ENCODE measurements around the gene FKBP2.

FKBP2 gene

DNA sequence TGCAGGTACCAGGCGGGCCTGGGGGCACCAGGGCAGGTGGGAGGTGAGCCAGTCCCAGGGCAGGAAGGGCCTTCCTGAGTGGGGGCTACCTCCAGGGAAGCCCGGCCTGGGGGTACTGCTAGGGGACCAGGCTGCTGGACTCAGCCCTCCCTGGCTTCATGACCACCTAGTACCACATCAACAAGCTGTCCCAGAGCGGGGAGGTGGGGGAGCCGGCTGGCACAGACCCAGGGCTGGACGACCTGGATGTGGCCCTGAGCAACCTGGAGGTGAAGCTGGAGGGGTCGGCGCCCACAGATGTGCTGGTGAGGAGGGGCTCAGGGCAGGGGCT lies 21.6 kb upstream of the FKBP2 start:
- no peak for DNase-seq (ENCODE audit: low spot score)

DNA sequence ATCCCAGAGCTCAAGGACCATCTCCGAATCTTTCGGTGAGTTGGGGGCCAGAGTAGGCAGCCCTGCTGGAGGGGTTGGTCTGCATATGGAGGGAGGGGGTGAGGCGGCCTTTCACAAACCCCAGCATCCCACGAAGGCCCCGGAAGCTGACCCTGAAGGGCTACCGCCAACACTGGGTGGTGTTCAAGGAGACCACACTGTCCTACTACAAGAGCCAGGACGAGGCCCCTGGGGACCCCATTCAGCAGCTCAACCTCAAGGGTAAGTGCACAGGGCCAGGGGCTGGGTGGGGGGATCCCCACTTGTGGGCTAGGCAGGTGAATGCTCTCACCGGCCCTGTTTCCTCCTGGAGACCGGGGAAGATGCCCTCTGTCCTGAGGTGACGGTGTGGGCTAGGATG lies 21.1 kb upstream of the FKBP2 start:
- no peak for DNase-seq (ENCODE audit: low spot score)

DNA sequence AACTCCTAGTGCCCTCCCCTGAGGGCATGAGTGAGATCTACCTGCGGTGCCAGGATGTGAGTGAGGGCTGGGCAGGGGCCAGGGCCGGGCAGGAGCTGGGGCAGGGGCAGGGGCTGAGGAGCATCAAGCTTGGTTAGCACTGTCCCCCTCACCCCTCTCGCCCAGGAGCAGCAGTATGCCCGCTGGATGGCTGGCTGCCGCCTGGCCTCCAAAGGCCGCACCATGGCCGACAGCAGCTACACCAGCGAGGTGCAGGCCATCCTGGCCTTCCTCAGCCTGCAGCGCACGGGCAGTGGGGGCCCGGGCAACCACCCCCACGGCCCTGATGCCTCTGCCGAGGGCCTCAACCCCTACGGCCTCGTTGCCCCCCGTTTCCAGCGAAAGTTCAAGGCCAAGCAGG lies 20.6 kb upstream of the FKBP2 start:
- no peak for DNase-seq (ENCODE audit: low spot score)

DNA sequence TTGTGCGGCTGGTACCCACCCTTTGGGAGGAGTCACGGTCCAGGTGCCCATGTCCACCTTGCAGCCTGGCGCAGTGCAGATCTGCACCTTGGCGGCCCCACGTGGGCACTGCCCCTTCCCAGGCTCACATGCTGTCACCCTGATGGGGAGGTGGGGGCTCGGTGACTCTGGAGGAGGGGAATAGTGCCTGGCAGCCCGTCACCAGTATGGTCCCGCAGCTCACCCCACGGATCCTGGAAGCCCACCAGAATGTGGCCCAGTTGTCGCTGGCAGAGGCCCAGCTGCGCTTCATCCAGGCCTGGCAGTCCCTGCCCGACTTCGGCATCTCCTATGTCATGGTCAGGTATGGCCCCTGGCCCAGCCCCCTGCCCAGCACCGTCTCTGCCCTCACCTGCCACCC lies 20.1 kb upstream of the FKBP2 start:
- no peak for DNase-seq (ENCODE audit: low spot score)

DNA sequence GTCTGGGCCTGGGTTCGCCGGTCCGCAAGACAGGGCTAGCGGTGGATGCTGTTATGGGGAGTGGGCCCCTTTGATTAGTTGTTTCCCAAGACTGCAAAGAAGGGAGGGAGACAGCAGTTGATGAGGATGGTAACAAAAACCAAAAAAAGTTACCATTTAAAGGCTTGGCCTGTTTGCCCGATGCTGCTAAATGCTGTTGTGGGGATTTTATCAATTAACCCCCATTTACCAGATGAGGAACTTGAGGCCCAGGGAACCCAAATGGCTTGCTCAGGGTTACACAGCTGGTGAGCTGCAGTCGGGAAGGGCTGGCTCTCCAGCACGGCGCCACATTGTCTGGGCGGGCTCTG lies 18.3 kb upstream of the FKBP2 start:
- DNase-seq (ENCODE audit: low spot score) = no peak

DNA sequence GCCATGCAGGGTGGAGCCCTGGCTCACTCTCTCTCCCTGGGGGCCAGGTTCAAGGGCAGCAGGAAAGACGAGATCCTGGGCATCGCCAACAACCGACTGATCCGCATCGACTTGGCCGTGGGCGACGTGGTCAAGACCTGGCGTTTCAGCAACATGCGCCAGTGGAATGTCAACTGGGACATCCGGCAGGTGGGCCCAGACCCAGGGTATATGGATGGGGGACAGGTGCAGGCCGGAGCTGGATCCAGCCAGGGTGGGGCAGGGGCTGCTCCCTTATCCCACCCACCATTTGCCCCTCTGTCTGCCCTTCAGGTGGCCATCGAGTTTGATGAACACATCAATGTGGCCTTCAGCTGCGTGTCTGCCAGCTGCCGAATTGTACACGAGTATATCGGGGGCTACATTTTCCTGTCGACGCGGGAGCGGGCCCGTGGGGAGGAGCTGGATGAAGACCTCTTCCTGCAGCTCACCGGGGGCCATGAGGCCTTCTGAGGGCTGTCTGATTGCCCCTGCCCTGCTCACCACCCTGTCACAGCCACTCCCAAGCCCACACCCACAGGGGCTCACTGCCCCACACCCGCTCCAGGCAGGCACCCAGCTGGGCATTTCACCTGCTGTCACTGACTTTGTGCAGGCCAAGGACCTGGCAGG lies 17.8 kb upstream of the FKBP2 start:
- no peak for DNase-seq (ENCODE audit: low spot score)

DNA sequence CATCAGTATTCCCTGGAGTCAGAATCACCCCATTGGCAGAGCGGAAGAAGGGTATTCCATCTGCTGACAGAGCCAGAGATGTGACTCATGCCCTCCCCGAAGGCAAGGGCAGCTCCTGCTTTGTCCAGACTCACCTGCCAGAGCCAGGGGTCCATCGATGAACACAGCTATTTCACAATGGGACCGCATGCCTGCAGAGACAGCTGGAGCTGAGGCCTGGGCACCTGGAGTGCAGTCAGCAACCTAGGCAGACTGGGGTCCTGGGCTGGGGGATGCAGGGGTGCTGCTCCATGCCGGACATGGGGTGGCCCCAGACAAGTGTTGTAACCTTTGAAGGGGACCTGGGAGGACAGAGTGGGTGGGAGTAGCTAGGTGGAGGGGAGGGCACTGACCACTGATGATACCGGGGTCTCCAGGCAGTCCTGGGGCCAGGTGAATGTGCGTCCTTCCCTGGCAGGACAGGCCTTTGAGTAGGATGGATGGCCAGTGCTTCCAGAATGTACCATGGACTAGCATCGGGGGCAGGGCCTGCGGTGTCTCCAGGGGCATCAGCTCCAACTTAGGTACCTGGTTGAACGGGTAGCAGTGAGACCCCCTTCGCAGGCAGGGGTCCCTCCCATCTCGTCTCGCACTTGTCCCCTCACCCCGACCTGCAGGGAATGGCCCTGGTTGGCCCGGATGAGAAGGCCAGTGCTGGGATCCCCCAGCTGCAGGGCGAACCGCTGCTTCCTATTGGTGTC lies 16.6 kb upstream of the FKBP2 start:
- no peak for DNase-seq (ENCODE audit: low spot score)

DNA sequence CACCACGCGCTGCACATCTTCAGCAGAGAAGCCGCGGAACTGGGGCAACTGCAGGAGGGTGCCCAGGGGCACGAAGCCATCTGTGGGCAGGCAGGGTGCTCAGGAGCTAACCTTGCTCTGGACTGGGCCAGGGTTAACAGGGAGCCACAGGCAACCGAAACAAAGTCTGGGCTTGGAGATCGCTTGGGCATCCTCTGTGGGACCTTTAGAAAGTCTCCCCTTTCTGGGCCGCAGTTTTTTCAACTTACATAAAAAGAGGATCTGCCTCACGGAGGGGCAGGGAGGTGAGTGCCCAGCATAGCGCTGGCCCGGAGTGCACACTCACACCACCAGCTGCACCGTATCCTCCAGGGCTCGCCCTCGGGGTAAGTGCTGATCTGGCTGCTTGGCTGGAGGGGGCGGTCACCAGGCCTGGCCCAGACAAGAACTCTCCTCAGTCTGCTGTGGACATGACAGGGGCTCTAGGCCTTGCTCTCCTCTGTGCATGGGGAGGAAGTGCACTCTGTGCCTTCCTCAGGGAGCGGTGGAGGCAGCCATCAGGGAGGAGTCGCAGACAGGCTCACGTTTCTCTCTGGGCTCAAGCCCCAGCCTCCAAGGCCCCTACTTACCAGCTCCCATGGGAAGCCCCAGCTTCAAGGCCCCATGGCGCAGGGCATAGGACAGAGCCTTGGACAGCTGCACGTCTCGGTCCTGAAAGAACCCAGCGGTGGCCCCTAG lies 15.8 kb upstream of the FKBP2 start:
- no peak for DNase-seq (ENCODE audit: low spot score)

DNA sequence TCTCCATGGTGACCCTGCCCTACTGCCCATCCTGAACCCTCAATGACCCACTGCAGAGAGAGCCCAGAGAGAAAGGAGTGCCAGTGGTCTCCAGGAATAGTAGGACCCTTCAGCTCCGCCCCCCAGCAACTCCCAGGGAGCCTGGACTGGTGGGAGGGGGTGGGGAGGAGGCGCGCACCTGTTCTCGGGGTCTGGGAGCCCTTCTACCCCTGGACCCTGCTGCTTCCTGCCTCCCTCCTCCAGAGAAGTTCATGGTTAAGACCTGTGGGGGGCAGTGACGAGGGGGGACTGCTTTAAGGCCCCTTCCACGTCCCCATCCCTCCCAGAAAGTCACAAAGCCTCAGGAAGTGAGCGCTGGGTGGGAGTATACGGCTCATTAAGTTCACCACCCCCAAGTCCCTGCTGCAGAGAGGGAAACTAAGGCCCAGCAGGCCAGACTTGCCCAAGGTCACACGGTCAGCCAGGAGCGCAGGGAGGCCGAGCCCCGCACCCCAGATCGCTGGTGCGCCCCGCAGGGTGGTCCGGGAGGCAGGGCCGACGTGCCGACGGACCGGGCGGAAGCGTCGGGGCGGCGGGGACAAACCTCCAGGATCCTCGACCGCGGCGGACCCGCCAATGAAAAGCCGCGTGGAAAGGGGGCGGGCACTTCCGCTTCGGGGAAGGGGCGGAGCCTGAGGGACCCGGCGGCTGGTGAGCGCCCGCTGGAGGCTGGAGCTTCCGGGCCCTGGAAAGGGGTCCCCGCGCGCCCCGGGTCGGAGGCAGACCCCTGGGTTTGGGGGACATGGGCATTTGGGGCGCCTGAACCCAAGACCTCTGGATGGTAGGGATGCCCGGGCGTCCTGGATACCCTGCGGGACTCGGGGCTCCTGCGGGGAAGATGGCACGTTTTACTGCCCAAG lies 15.0 kb upstream of the FKBP2 start, which contains the start of the genes NUDT22 and TRPT1:
NUDT22 (plus strand) TSS at position 667 of the 899 bp plus-strand sequence. CDS start 379 bp downstream, outside the sequence.
TRPT1 (minus strand) TSS at position 579 of the 899 bp plus-strand sequence; CDS start at position 253, 326 bp downstream.
- peak; percentile 82 for DNase-seq (ENCODE audit: low spot score)

DNA sequence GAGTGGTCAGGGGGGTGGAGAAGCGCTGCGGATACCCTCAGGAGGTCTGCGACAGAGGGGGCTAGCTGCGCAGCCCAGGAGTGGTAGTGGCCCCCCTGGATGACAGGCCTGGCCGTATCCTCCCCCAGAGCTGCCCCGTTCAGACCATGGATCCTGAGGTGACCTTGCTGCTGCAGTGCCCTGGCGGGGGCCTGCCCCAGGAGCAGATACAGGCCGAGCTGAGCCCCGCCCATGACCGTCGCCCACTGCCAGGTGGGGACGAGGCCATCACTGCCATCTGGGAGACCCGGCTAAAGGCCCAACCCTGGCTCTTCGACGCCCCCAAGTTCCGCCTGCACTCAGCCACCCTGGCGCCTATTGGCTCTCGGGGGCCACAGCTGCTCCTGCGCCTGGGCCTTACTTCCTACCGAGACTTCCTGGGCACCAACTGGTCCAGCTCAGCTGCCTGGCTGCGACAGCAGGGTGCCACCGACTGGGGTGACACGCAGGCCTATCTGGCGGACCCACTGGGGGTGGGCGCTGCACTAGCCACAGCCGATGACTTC lies 14.3 kb upstream of the FKBP2 start:
- DNase-seq (ENCODE audit: low spot score) = no peak

DNA sequence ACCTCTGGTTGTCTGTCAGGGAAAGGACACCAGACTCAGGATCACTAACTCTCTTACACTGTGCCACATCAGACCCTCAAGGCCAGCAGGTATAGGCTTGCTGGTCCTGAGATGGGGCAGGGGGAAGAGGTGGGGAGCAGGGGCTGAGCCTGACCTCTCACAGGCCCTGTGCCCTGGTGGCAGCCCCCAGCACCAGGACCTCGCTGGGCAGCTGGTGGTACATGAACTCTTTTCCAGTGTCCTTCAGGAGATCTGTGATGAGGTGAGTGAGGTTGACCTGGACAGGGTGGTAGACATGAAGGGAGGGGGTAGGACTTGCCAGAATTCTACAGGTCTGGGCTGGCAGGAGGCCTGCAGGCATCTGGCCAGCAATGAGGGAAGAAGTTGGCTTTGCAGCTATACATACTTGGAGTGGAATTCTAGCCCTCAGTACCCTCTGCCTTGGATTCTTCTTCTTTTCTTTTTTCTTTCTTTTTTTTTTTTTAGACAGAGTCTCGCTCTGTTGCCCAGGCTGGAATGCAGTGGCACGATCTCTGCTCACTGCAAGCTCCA lies 13.4 kb upstream of the FKBP2 start:
- DNase-seq (ENCODE audit: low spot score) = no peak

DNA sequence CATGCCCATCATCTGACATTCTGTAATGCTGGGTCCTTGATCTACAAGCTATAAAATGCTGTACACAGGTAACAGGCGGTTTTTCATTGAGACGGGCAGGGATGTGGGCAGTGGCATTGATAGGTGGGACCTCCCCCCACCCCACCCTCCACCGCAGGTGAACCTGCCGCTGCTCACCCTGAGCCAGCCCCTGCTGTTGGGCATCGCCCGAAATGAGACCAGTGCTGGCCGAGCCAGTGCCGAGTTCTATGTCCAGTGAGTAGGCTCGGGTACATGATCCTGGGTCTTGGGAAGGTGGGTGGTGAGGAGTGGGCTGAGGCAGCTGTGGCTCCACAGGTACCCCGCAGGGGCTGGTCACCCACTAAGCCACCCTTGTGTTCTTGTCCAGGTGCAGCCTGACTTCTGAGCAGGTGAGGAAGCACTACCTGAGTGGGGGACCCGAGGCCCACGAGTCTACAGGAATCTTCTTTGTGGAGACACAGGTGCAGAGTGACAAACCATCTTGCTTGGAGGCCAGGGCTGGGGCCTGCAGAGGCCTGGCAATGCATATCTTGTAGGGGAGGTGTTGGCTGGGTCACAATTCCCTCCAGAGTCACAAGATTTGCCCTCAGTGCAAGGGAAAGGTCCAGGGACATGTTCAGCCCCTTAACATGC lies 11.7 kb upstream of the FKBP2 start:
- DNase-seq (ENCODE audit: low spot score) = no peak

DNA sequence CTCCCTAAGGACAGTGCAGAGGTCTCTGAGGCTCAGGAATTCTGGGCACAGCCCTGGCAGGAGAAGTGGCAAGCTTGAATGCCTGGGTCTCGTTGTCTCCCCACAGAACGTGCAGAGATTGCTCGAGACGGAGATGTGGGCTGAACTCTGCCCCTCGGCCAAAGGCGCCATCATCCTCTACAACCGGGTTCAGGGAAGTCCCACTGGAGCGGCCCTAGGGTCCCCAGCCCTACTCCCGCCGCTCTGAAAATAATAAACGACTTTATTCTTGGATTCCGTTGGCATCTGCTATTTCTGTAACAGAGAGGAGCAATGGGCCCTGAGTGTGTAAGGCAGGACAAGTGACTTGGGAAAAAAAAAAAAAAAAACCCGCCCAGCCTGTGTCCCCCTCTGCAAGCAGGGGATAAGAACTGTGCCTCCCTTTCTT lies 11.1 kb upstream of the FKBP2 start:
- DNase-seq (ENCODE audit: low spot score) = no peak

DNA sequence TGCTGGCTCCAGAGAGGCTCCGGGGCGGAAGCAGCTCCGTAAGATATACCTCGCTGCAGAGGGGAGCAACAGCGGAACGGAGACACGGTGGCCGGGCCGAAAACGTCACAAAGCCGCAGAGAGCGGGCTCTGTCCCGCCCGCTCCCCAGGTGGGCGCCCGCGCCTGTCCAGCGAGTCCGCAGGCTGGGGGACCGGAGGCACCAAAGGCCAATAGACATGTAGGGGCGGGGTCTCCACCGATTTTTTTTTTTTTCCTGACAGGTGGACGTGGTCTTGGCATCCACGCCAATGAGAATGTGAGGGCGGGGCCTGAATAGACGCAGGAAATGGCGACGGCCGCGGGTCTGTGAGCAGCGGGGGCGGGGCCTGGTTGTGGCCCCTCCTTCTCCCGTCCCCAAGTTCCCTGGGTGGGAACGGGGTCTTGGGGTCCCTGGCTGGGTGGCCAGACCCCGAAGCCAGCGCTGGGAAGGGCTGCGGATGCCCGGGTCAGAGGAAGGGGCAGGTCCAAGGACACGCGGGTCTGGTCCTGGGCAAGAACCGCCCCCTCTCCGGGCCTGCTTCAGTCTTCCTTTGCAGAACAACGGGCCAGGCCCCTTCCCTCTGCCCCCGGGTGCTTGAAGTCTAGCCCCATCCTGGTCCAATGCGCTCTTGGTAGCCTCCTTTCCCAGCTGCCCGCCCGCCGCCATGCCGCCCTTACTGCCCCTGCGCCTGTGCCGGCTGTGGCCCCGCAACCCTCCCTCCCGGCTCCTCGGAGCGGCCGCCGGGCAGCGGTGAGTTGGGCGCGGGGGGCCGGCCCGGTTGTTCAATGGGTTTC lies 10.5 kb upstream of the FKBP2 start, which contains the start of gene DNAJC4:
DNAJC4 (plus strand) TSS at position 378 of the 814 bp plus-strand sequence; CDS start at position 685, 307 bp downstream.
- peak; percentile 98 for DNase-seq (ENCODE audit: low spot score)

DNA sequence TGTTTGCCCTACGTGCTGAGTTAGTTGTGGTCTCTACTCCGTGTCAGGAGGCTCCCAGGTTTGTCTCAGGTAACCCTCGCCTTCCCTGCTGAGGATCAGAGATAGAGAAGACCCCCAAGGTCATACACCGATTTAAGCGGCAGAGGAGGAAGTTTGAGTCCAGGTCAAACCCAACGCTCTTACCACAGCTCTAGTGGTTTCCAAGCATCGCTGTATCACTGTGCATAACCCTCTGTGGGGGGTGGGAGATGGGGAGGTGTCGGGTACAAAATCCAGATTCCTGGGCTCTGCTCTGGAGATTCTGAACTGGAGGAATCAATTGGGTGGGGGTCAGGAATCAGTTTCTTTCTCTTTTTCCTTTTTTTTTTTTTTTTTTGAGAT lies 9.9 kb upstream of the FKBP2 start:
- DNase-seq (ENCODE audit: low spot score) = no peak

DNA sequence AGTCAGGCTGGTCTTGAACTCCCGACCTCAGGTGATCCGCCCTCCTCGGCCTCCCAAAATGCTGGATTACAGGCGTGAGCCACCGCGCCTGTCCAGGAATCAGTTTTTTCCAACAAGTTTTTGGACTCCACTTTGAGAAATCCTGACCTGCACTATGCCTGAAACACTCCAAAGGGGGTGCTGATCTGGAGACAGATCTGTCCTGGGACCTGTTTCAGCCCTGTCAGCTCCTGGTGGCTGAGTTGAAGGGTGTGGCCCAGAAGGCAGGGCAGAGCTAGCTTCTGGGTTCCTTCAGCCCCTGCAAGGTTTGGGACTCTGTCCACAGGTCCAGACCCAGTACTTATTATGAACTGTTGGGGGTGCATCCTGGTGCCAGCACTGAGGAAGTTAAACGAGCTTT lies 9.3 kb upstream of the FKBP2 start:
- DNase-seq (ENCODE audit: low spot score) = no peak

DNA sequence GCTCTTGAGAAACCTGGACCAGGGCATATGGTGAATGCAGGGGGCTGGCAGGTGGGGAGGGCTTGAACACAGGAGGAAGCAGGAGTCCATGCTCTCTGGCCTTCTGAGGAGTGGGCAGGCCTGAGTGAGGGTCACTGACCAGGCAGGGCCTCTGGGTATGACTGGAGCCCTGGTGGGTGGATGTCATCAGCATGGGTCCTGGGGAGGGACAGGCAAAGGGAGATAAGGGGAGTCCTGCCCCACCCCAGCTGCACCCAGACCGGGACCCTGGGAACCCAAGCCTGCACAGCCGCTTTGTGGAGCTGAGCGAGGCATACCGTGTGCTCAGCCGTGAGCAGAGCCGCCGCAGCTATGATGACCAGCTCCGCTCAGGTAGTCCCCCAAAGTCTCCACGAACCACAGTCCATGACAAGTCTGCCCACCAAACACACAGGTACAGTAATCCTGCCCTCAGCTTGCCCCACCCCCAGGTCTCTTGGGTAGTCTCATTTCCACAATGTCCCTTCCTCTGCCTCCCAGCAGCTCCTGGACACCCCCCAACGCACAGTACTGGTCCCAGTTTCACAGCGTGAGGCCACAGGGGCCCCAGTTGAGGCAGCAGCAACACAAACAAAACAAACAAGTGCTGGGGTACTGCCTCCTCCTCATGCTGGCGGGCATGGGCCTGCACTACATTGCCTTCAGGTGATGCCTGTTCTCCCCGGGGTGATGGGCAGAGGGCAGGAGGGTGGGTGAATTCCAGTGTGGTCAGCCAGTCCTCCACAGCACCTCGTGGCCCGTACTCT lies 8.5 kb upstream of the FKBP2 start:
- DNase-seq (ENCODE audit: low spot score) = no peak

DNA sequence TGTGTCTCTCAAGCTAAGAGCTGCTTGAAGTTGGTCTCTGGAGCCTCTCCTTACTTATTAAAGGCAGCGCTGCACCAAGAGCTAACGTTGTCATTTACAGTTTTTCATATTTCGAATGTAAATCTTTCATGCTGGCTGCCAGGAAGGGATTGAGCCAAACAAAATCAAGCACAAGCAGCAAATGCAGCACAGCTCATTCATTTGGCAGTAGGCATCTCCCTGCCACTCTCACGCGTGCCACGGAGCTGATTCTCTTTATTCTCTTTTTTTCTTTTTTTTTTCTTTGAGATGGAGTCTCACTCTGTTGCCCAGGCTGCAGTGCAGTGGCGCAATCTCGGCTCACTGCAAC lies 8.0 kb upstream of the FKBP2 start:
- no peak for DNase-seq (ENCODE audit: low spot score)

DNA sequence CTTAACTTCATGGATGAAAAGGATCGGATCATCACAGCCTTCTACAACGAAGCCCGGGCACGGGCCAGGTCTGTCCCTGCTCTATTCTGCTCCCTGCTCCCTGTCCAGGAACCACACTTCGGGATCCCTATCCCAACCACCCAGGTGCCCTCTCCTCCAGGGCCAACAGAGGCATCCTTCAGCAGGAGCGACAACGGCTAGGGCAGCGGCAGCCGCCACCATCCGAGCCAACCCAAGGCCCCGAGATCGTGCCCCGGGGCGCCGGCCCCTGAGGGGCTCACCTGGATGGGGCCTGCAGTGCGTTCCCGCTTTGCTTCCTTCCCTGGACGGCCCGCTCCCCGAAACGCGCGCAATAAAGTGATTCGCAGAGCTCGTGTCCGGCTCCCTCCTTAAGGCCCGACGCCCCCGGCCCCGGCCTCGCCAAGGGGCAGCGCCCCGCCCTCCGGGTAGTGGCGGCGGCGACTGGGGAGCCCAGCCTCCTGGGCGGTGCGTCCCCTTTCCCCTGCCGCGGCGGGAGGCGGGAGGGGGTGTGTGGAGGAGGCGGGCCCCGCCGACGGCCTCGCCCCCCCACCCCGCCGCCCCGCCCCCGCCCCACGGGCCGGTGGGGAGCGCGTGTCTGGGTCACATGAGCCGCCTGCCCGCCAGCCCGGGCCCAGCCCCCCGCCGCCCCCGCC lies 6.8 kb upstream of the FKBP2 start, which contains the start of gene VEGFB:
VEGFB (plus strand) TSS at position 672 of the 674 bp plus-strand sequence. CDS start 250 bp downstream, outside the sequence.
- DNase-seq (ENCODE audit: low spot score) = no peak

Measured in cerebellar cortex (tissue), 1 donor.